Measurements from ENCODE around the gene PPP1R2.
"Not testable (repeated sequence)": the region's sequence is repeated elsewhere in the genome, so short reads cannot be mapped to it uniquely, and the experiment has no call there.

Gene PPP1R2

DNA sequence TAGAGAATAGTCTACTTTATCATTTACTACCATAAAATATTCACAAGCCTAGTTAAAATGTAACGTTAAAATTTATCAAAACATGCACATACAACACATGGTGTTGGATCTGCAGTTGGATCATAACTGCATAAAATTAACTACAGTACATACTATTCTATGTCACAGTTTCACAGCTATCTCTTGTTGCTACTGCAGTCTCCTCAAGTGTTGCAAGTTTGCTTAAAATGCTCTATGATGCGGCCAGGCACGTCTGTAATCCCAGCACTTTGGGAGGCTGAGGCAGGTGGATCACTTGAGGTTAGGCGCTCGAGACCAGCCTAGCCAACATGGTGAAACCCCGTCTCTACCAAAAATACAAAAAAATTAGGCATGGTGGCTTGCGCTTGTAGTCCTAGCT lies 10.3 kb downstream of the PPP1R2 start:
- no peak for DNase-seq

- DNase-seq = no peak
Observed at GRCh38 chr3:195532345-195532744, 10.8 kb downstream of the PPP1R2 start.

DNA sequence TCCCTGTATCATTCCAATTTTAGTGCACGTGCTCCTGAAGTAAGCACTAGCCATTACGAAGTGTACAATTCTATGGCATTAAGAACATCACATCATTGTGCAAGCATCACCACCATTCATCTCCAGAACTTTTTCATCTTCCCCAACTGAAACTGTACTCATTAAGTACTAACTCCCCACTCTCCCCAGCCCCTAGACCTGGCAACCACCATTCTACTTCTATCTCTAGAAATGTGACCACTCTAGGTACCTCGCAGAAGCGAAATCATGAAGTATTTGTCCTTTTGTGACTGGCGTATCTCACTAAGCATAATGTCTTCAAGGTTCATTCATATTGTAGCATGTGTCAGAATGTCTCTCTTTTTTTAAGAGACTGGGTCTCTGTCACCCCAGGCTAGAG lies 11.4 kb downstream of the PPP1R2 start:
- no peak for DNase-seq

DNA sequence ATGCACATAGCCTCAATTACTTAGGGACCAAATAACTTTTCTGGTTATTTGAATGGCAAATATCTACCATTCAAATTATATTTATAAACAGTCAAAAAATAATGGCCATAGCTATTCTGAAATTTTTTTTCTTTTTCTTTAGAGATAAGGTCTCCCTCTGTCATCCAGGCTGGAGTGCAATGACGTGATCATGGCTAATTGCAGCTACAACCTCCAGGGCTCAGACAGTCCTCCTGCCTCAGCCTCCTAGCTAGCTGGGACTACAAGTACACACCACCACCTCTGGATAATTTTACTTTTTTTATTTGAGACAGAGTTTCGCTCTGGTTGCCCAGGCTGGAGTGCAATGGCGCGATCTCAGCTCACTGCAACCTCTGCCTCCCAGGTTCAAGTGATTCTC lies 16.6 kb downstream of the PPP1R2 start:
- DNase-seq = no peak

DNA sequence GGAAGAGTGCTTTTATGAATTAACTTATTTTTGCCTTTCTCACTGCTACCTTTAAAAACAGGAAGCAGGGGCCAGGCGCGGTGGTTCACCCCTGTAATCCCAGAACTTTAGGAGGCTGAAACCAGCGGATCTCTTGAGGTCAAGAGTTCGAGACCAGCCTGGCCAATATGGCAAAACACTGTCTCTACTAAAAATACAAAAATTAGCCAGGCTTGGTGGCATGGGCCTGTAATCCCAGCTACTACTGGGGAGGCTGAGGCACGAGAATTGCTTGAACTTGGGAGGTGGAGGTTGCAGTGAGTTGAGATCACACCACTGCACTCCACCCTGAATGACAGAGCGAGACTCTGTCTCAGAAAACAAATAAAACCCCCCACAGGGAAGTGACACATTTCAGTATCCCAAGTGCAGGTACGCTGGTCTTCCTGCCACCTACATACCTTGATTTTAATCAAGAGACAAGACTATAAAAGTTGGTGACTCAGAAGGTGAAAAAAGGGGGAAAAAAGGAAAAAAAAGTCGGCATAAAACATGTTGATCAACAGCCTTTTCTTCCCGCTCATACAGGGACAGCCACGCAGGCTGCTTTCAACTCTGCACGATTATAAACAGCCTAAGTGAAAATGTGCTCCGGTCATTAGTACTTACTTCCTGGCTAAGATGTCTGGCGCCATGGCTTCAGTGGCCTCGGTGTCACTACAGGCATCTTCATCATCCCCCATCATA lies 18.8 kb downstream of the PPP1R2 start:
- DNase-seq = no peak

DNA sequence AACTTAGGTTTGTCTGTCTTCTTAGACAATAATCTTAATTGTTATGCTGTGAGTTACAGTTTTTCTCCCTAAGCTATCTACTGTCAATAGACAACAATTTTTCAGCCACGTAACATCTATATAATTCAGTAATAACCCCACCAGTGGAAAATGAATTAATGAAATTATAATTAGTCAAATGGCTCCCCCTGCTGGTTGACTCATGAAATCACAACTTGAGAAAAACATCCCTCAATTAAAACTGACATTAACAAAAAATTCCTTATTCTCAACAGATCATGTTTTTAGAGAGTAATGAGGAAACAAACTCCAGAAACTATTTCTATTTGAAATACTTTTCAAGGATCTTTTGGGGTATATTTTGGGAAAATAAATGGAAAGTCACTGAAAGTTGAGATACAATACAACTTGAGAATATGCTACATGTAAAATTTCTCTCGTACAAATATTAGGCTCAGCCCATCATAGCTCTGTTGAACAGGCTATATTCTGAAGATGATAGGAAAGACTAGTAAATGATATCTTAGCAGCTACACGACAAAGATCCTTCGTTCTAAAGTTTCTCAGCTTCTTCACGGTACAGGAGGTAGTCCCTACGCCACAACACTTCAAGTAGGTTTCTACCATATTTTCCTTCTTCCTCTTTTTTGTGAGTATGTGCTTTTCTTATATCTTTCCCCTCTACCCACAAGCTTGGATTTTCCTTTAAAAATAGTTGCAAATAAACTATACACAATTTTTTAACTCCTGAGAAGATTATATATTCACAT lies 20.7 kb downstream of the PPP1R2 start:
- no peak for DNase-seq

DNA sequence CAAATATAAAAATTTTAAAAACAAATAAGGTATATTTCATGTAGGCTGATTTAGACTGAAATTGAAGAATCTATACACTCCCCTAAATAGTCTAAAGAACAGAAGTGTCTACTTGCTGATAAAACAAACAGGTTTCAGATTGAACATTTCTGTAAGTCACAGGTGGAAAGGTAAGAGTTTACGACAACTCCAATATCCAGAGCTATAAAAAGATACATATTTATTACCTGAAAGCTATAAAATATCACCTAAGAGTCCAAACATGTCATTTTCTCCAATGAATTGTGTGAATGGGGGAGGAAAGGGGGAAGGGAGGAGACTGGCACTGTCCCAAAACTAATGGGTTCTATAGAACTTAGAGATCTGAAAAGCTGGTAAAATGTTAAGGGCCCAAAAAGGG lies 26.1 kb downstream of the PPP1R2 start:
- DNase-seq = no peak

GRCh38 chr3:195514610-195515235 lies 28.4 kb downstream of the PPP1R2 start:
- not testable (repeated sequence) for DNase-seq

- DNase-seq = no peak
Observed at GRCh38 chr3:195512798-195513345, 30.3 kb downstream of the PPP1R2 start.

DNA sequence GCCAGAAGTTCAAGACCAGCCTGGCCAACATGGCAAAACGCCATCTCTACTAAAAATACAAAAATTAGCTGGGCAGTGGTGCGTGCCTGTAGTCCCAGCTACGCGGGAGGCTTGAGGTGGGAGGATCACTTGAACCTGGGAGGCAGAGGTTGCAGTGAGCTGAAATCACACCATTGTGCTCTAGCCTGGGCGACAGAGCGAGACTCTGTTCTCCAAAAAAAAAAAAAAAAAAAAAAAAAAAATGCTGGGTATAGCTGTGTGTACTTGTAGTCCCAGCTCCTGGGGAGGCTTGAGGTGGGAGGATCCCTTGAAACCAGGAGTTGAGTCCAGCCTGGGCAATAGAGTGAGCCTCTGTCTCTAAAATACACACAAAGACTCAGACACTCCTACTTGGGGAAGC lies 32.0 kb downstream of the PPP1R2 start:
- no peak for DNase-seq

- no peak for DNase-seq
Observed at GRCh38 chr3:195508185-195508584, 34.9 kb downstream of the PPP1R2 start.

DNA sequence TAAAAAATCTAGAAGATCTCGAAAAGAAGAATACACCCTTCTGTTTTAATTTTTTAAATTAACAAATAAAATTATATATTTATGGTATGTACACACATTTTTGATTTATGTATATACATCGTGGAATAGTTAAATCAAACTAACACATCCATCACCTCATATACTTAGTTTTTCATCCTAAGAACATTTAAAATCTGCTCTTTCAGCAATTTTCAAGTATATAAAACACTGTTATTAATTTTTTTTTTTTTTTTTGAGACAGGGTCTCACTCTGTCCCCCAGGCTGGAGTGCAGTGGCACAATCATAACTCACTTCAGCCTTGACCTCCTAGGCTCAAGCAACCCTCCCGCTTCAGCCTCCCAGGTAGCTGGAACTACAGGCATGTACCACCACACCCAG lies 67.5 kb downstream of the PPP1R2 start:
- no peak for DNase-seq

DNA sequence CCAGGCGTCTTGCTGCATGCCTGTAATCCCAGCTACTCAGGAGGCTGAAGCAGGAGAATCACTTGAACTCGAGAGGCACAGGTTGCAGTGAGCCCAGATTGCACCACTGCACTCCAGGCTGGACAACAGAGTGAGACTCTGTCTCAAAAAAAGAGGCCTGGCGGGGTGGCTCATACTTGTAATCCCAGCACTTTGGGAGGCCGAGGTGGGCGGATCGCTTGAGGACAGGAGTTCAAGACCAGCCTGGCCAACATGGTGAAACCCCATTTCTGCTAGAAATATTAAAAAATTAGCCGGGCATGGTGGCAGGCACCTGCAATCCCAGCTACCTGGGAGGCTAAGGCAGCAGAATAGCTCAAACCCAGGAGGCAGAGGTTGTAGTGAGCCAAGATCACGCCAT lies 68.0 kb downstream of the PPP1R2 start:
- DNase-seq = not testable (repeated sequence)

DNA sequence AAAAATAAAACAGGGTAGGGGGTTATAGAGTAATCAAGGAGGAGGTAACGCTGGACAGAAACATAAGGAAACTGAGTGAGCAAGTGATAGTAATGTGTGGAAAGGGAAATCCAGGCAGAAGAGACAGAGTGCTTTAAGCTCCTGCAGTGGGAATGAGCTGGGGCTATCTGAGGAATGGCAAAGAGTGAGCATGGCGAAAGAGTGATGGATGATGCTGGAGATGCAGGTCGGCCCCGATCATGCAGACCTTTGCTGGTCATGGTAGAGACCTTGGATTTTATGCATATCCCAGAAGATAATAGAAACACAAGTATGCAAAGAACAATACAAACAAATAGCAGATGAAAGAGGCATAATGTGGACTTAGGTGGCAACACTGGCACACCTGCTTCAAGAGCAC lies 74.3 kb downstream of the PPP1R2 start:
- no peak for DNase-seq

GRCh38 chr3:195468391-195468776 lies 74.7 kb downstream of the PPP1R2 start:
- DNase-seq = no peak

DNA sequence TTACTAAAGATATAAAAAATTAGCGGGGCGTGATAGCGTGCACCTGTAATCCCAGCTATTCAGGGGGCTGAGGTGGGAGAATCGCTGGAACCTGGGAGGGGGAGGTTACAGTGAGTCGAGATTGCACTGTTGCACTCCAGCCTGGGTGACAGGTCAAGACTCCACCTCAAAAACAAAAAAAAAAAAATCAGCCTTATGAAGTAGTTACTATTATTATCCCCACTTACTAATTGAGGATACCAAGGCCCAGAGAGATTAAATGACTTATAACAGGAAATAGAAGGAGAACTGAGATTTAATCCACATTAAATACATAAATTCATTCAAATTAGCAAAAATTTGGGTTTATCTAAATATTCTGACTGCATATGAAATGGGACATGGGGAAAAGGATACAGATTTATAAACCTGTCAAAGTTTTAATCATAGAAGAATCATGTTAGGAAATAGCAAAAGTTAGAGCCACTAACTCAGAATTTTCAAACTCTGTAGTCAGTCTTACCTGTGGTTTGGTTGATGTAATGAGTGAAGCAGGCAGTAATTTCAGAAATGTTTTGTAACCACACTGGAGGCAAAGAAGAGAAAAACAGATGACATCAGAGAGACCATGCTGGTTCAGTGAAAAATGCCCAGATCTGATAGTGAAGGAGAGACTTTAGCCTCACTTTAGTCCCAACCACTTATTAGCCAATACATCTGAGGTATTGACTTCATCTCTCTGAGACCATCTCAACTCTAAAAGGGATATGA lies 75.3 kb downstream of the PPP1R2 start:
- DNase-seq = no peak

DNA sequence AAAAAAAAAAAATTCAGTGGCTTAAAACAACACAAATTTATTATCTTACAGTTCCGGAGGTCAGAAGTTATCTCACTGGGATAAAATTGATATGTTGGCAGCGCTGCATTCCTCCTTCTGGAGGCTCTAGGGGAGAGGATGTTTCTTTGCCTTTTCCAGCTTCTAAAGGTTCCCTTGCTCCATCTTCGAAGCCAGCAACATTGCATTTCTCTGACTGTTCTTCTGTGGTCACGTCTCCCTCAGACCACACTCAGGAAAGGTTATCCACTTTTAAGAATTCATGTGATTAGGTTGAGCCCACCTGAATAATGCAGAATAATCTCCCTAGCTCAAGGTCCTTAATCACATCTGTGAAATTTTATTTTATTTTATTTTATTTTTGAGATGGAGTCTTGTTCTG lies 76.9 kb downstream of the PPP1R2 start:
- DNase-seq = no peak
